ENCODE results near the gene ZNF138.
"Not testable (repeated sequence)": the region's sequence is repeated elsewhere in the genome, so short reads cannot be mapped to it uniquely, and the experiment has no call there.

Gene ZNF138

DNA sequence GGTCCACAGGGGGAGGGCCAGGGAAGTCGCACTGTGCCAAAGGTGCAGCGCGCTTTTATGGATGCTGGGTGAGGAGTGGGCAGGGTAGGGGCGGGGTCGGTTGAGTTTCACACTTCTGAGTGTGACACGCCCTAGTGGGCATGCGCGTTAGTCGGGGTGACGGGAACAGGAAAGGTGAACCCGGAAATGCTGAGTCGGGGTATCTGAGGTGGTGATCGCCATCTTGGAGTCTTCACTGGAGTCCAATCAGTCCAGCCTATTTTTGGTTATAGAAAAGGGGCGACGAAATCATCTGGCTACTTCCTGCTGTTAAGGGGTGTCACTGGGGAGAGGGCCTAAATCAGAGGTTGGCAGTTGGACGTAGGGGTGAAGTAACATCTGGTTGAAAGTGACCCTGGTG is 40.8 kb downstream of the ZNF138 start:
- Histone ChIP-seq H3K27ac (ENCODE audit: low read depth, low read length) (no peak overlapping the region), H3K4me3 (ENCODE audit: low read depth in 1 of 5, low read length in 5 of 5) (no peak overlapping the region), H3K27me3 (ENCODE audit: control insufficient read depth in 5 of 5, insufficient read depth in 4 of 5, low read length in 5 of 5) (no peaks in the 10 kb centered on the region), H3K9ac (ENCODE audit: low read length in 5 of 5) (no peak overlapping the region), H3K36me3 (ENCODE audit: control insufficient read depth in 5 of 5, insufficient read depth in 5 of 5, low read length in 5 of 5) (peaks cover 0 to 18% (median 10%) of the 10 kb centered on the region in 5 donors), H3K4me1 (ENCODE audit: control insufficient read depth in 5 of 5, insufficient read depth in 5 of 5, low read length in 5 of 5) (no peaks in the 10 kb centered on the region), H3K9me3 (ENCODE audit: control insufficient read depth in 5 of 5, low read length in 5 of 5) (no peaks in the 10 kb centered on the region)

DNA sequence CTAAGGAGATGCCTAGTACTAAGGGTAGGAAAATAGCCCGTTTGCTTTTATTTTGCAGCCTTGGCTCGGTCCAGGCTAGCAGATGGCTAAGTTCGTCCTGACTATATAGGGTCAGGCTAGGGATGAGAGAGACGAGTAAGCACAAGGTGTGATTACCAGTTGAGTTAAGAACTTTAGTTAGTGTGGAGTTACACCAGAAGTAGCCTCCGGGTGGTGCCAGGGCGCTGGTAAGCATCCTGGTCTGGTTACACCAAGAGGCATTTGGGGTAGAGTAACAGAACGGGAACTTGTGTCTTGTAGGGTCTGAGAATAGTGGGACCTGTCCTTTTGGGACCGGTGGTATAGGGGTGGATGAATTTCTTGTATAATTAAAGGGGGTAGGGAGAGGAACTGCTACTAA is 41.6 kb downstream of the ZNF138 start:
- H3K4me1 ChIP-seq (ENCODE audit: control insufficient read depth in 5 of 5, insufficient read depth in 5 of 5, low read length in 5 of 5); H3K9me3 ChIP-seq (ENCODE audit: control insufficient read depth in 5 of 5, low read length in 5 of 5); H3K4me3 ChIP-seq (ENCODE audit: low read depth in 1 of 5, low read length in 5 of 5): not testable (repeated sequence)

DNA sequence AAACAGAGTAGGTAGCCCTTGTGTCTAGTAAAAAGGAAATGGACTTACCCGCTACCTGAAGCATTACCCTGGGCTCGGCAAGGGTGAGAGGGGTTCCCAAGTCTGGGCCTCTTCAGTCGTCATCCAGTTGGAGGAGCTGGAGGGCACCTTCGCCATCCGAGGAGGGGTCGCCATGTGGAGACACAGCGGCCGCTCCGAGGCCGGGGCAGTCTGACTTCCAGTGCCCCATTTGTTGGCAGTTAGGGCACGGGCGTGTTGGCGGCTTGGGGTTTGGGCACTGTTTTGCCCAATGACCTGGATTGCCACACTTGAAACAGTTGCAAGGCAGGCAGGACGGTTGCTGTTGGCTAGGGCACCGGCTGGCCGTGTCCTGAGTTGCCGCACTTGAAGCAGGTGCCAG is 43.8 kb downstream of the ZNF138 start:
- H3K9me3 ChIP-seq (ENCODE audit: control insufficient read depth in 5 of 5, low read length in 5 of 5); H3K36me3 ChIP-seq (ENCODE audit: control insufficient read depth in 5 of 5, insufficient read depth in 5 of 5, low read length in 5 of 5); H3K9ac ChIP-seq (ENCODE audit: low read length in 5 of 5); H3K4me3 ChIP-seq (ENCODE audit: low read depth in 1 of 5, low read length in 5 of 5); H3K27me3 ChIP-seq (ENCODE audit: control insufficient read depth in 5 of 5, insufficient read depth in 4 of 5, low read length in 5 of 5); H3K4me1 ChIP-seq (ENCODE audit: control insufficient read depth in 5 of 5, insufficient read depth in 5 of 5, low read length in 5 of 5); H3K27ac ChIP-seq (ENCODE audit: low read depth, low read length): not testable (repeated sequence)

More for the DNA sequence above, 41.6 kb downstream of the ZNF138 start:
- H3K9ac ChIP-seq (ENCODE audit: low read length in 5 of 5); H3K27ac ChIP-seq (ENCODE audit: low read depth, low read length); H3K27me3 ChIP-seq (ENCODE audit: control insufficient read depth in 5 of 5, insufficient read depth in 4 of 5, low read length in 5 of 5): not testable (repeated sequence)
- H3K36me3 ChIP-seq (ENCODE audit: control insufficient read depth in 5 of 5, insufficient read depth in 5 of 5, low read length in 5 of 5), result peaks cover 0 to 18% (median 10%) of the 10 kb centered on the region in 5 donors

DNA sequence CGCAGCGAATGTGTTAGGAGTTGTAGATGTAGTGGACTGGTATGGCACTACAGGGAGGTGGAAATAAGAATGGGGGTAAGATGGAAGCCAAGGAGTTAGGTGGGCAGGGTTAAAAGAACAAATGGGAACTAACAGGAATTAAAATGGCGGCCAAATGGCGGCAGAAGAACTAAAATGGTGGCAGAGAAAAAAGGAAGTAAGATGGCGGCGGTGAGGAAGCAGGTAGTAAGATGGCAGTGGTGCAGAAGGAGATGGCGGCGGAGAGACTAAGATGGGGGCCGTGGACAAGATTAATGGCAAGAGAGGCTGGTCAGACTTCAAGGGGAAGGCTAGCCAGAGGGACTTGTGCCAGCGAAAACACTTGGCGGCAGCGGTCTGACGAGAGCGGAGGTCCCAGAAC is 44.5 kb downstream of the ZNF138 start:
- Histone ChIP-seq H3K27me3 (ENCODE audit: control insufficient read depth in 5 of 5, insufficient read depth in 4 of 5, low read length in 5 of 5) (no peaks in the 10 kb centered on the region), H3K9ac (ENCODE audit: low read length in 5 of 5) (no peak overlapping the region), H3K27ac (ENCODE audit: low read depth, low read length) (no peak overlapping the region), H3K36me3 (ENCODE audit: control insufficient read depth in 5 of 5, insufficient read depth in 5 of 5, low read length in 5 of 5) (no peaks in the 10 kb centered on the region), H3K4me3 (ENCODE audit: low read depth in 1 of 5, low read length in 5 of 5) (no peak overlapping the region), H3K4me1 (ENCODE audit: control insufficient read depth in 5 of 5, insufficient read depth in 5 of 5, low read length in 5 of 5) (no peaks in the 10 kb centered on the region), H3K9me3 (ENCODE audit: control insufficient read depth in 5 of 5, low read length in 5 of 5) (no peaks in the 10 kb centered on the region)

DNA sequence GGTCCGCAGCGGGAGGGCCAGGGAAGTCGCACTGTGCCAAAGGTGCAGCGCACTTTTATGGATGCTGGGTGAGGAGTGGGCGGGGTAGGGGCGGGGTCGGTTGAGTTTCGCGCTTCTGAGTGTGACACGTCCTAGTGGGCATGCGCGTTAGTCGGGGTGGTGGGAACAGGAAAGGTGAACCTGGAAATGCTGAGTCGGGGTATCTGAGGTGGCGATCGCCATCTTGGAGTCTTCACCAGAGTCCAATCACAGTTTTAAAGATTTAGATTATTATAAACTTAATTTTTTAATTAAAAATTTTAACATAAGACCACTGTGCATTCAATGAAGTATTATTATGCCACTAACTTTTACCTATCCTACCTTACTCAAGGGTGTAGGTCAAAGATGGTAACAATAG is 45.7 kb downstream of the ZNF138 start:
- Histone ChIP-seq H3K4me3 (ENCODE audit: low read depth in 1 of 5, low read length in 5 of 5) (no peak overlapping the region), H3K27ac (ENCODE audit: low read depth, low read length) (no peak overlapping the region), H3K9me3 (ENCODE audit: control insufficient read depth in 5 of 5, low read length in 5 of 5) (no peaks in the 10 kb centered on the region), H3K9ac (ENCODE audit: low read length in 5 of 5) (no peak overlapping the region), H3K27me3 (ENCODE audit: control insufficient read depth in 5 of 5, insufficient read depth in 4 of 5, low read length in 5 of 5) (no peaks in the 10 kb centered on the region), H3K4me1 (ENCODE audit: control insufficient read depth in 5 of 5, insufficient read depth in 5 of 5, low read length in 5 of 5) (no peaks in the 10 kb centered on the region), H3K36me3 (ENCODE audit: control insufficient read depth in 5 of 5, insufficient read depth in 5 of 5, low read length in 5 of 5) (no peaks in the 10 kb centered on the region)

DNA sequence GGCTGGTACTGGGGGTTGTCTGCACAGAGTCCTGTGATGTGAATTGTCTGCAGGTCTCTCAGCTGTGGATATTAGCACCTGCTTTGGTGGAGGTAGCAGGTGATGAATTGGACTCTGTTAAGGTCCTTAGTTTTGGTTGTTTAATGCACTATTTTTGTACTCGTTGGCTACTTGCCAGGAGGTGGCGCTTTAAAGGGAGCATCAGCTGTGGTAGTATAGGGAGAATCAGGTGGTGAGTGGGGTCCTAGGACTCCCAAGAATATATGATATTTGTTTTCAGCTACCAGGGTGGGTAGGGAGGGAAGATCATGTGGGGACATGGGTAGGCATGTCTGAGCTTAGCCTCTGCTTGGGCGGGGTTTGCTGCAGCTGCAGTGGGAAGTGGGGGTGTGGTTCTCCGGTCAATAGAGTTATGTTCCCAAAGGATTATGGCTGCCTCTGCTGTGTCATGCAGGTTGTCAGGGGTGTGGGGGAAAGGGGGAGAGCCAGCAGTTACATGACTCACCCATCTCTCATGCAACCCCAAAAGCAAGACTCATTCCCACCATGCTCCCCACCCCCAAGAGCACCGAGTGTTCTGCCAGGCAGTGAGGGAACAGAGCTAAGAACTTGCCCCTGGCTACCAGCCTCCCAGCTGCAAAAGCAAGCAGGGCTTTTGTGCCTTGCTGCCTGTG is 55.2 kb downstream of the ZNF138 start:
- Histone ChIP-seq H3K36me3 (ENCODE audit: control insufficient read depth in 5 of 5, insufficient read depth in 5 of 5, low read length in 5 of 5) (no peaks in the 10 kb centered on the region), H3K4me1 (ENCODE audit: control insufficient read depth in 5 of 5, insufficient read depth in 5 of 5, low read length in 5 of 5) (peaks cover 4 to 10% (median 6%) of the 10 kb centered on the region in 5 donors), H3K9me3 (ENCODE audit: control insufficient read depth in 5 of 5, low read length in 5 of 5) (no peaks in the 10 kb centered on the region), H3K27ac (ENCODE audit: low read depth, low read length) (no peak overlapping the region), H3K27me3 (ENCODE audit: control insufficient read depth in 5 of 5, insufficient read depth in 4 of 5, low read length in 5 of 5) (no peaks in the 10 kb centered on the region), H3K4me3 (ENCODE audit: low read depth in 1 of 5, low read length in 5 of 5) (peak overlapping the region; percentile 16 to 63 (median 22)), H3K9ac (ENCODE audit: low read length in 5 of 5) (no peak overlapping the region)

DNA sequence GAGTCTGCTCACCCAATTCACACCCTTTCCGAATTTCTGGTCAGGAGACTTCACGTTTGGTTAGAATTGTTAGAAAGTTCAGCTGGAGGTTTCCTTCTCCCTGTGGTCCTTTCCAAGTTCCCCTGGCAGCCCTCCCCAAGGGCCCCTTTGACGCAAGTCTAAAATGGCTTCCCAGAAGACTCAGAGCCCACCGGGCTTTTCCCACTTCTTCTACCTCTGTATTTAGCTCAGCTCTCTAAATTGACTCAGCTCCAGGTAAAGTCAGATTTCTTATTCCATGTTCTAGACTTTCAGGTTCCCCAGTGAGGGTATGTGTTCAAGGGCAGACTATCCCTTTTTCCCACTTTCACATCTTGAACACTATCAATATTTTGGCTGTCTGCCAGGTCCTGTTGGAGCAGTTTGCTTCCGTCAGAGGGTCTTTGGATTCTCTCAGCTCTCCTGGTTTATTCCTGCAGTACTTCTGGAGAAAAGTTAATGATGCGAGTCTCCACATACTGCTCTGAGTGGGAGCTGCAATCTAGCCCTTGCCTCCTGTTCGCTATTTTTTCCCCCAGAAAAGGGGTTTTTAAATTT is 55.8 kb downstream of the ZNF138 start:
- H3K9me3 ChIP-seq (ENCODE audit: control insufficient read depth in 5 of 5, low read length in 5 of 5), result no peaks in the 10 kb centered on the region
- no peaks in the 10 kb centered on the region for H3K27me3 ChIP-seq (ENCODE audit: control insufficient read depth in 5 of 5, insufficient read depth in 4 of 5, low read length in 5 of 5)
- no peak overlapping the region for H3K27ac ChIP-seq (ENCODE audit: low read depth, low read length)
- peak overlapping the region; percentile 16 to 63 (median 22) for H3K4me3 ChIP-seq (ENCODE audit: low read depth in 1 of 5, low read length in 5 of 5)
- H3K36me3 ChIP-seq (ENCODE audit: control insufficient read depth in 5 of 5, insufficient read depth in 5 of 5, low read length in 5 of 5), result no peaks in the 10 kb centered on the region
- peaks cover 4 to 10% (median 6%) of the 10 kb centered on the region in 5 donors for H3K4me1 ChIP-seq (ENCODE audit: control insufficient read depth in 5 of 5, insufficient read depth in 5 of 5, low read length in 5 of 5)
- no peak overlapping the region for H3K9ac ChIP-seq (ENCODE audit: low read length in 5 of 5)

DNA sequence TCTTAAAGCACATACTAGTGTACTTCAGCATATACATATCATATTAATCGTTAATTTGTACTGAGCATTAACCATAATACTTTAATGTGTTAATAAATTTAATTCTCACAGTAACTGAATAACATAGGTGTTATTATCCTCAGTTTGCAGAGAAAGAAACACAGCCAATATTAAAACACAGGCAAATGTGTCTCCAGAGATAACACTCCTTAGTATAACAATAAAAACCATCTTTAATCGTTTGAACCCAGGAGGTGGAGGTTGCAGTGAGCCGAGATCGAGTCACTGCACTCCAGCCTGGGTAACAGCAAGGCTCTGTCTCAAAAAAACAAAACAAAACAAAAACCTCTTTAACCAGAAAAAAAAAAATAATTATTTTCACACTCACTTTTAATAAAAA is 59.5 kb downstream of the ZNF138 start:
- no peaks in the 10 kb centered on the region for H3K36me3 ChIP-seq (ENCODE audit: control insufficient read depth in 5 of 5, insufficient read depth in 5 of 5, low read length in 5 of 5)
- H3K27ac ChIP-seq (ENCODE audit: low read depth, low read length), result no peak overlapping the region
- no peak overlapping the region for H3K4me3 ChIP-seq (ENCODE audit: low read depth in 1 of 5, low read length in 5 of 5)
- H3K9ac ChIP-seq (ENCODE audit: low read length in 5 of 5), result no peak overlapping the region
- H3K4me1 ChIP-seq (ENCODE audit: control insufficient read depth in 5 of 5, insufficient read depth in 5 of 5, low read length in 5 of 5), result peaks cover 4 to 10% (median 6%) of the 10 kb centered on the region in 5 donors
- no peaks in the 10 kb centered on the region for H3K27me3 ChIP-seq (ENCODE audit: control insufficient read depth in 5 of 5, insufficient read depth in 4 of 5, low read length in 5 of 5)
- H3K9me3 ChIP-seq (ENCODE audit: control insufficient read depth in 5 of 5, low read length in 5 of 5), result no peaks in the 10 kb centered on the region

DNA sequence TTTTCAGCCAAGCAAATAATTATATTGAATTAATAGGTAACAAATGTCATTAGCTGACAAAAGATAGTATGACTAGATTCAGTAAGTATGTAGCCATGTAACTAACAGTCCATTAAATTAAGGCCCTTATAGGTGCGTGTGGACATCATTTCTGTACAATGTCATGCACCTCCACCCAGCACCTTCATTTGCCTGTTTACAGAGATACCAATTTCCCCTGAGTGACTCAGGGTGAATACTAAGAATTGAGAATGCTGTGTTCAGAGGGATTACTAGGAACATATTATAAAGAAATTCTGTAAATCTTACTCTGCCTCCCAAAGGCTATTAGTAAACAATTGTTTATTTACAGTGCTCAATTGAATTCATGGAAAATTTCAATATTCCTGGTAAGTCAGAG is 60.7 kb downstream of the ZNF138 start:
- Histone ChIP-seq H3K36me3 (ENCODE audit: control insufficient read depth in 5 of 5, insufficient read depth in 5 of 5, low read length in 5 of 5) (no peaks in the 10 kb centered on the region), H3K9ac (ENCODE audit: low read length in 5 of 5) (no peak overlapping the region), H3K27ac (ENCODE audit: low read depth, low read length) (no peak overlapping the region), H3K4me3 (ENCODE audit: low read depth in 1 of 5, low read length in 5 of 5) (no peak overlapping the region), H3K9me3 (ENCODE audit: control insufficient read depth in 5 of 5, low read length in 5 of 5) (no peaks in the 10 kb centered on the region), H3K4me1 (ENCODE audit: control insufficient read depth in 5 of 5, insufficient read depth in 5 of 5, low read length in 5 of 5) (peaks cover 0 to 3% (median 0%) of the 10 kb centered on the region in 5 donors), H3K27me3 (ENCODE audit: control insufficient read depth in 5 of 5, insufficient read depth in 4 of 5, low read length in 5 of 5) (no peaks in the 10 kb centered on the region)

DNA sequence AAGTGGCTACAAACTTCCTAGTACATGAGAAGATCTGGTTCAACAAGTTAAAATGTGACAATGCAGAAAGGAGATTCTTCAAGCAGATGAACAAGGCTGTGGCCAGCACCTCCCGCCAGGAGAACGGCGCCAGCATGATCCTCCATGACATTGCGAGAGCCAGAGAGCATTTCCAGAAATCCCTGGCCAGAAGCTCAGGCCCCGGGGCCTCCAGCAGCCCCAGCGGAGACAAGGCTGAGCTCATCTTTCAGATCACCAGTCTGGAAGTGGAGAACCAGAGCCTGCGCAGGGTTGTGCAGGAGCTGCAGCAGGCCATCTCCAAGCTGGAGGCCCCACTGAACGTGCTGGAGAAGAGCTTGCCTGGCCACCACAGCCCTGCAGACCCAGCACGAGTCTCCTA is 68.8 kb downstream of the ZNF138 start:
- Histone ChIP-seq H3K9ac (ENCODE audit: low read length in 5 of 5) (no peak overlapping the region), H3K4me3 (ENCODE audit: low read depth in 1 of 5, low read length in 5 of 5) (no peak overlapping the region), H3K27me3 (ENCODE audit: control insufficient read depth in 5 of 5, insufficient read depth in 4 of 5, low read length in 5 of 5) (peaks cover 0 to 4% (median 0%) of the 10 kb centered on the region in 5 donors), H3K9me3 (ENCODE audit: control insufficient read depth in 5 of 5, low read length in 5 of 5) (peaks cover 0 to under 1% (median 0%) of the 10 kb centered on the region in 5 donors), H3K27ac (ENCODE audit: low read depth, low read length) (no peak overlapping the region), H3K4me1 (ENCODE audit: control insufficient read depth in 5 of 5, insufficient read depth in 5 of 5, low read length in 5 of 5) (no peaks in the 10 kb centered on the region), H3K36me3 (ENCODE audit: control insufficient read depth in 5 of 5, insufficient read depth in 5 of 5, low read length in 5 of 5) (no peaks in the 10 kb centered on the region)

Measured in subcutaneous abdominal adipose tissue (tissue), 5 donors.